Measurements from ENCODE around the gene CWC27.

DNA sequence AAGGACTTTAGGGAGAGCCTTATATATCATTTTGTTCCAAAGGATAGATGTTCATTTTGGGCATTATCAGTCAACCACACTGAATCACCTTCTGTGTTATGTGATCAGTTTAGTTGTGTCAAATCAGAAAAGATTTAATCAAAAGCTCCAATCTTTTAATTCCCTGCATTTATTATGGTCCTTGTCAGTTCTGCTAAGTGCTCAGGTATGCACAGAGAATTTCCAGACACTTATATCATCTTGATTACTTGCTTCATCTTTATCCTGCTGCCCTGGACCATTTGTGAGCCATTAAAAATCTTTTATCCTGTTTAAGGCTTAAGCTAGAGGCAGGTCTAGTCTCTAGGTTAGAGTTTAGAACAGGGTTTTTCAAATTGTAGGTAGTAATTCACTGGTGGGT is 179.1 kb downstream of the CWC27 start:
- TF ChIP-seq, protein P1, sequence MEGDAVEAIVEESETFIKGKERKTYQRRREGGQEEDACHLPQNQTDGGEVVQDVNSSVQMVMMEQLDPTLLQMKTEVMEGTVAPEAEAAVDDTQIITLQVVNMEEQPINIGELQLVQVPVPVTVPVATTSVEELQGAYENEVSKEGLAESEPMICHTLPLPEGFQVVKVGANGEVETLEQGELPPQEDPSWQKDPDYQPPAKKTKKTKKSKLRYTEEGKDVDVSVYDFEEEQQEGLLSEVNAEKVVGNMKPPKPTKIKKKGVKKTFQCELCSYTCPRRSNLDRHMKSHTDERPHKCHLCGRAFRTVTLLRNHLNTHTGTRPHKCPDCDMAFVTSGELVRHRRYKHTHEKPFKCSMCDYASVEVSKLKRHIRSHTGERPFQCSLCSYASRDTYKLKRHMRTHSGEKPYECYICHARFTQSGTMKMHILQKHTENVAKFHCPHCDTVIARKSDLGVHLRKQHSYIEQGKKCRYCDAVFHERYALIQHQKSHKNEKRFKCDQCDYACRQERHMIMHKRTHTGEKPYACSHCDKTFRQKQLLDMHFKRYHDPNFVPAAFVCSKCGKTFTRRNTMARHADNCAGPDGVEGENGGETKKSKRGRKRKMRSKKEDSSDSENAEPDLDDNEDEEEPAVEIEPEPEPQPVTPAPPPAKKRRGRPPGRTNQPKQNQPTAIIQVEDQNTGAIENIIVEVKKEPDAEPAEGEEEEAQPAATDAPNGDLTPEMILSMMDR (IDR thresholded peaks at IDR 0.05): no peak
- TF ChIP-seq EZH2 (IDR thresholded peaks at IDR 0.05): no peak
- TF ChIP-seq EZH2phosphoT487 (IDR thresholded peaks at IDR 0.05): no peak
